ENCODE results near the gene KCP. TPM values are rescaled to one million over a fixed set of nuclear protein-coding genes. Genes with fewer than 3 reads are reported as not detected.
A peak's percentile ranks its signal among the peaks of the same experiment; 100 is the strongest.
"Not testable (repeated sequence)": the region's sequence is repeated elsewhere in the genome, so short reads cannot be mapped to it uniquely, and the experiment has no call there.

Gene KCP
- 0.06 and 0.48 TPM in 2 replicates for total RNA-seq (2014; rRNA removed; shearing (Covaris generic))

GRCh38 chr7:128910569-128910945 lies at the start of gene KCP:
KCP (minus strand) TSS chr7:128910709; CDS start chr7:128910676, 33 bp downstream.
- DNase-seq (ENCODE audit: low read depth): no peak

GRCh38 chr7:128959296-128959695 lies 48.8 kb upstream of the KCP start:
- no peak for DNase-seq (ENCODE audit: low read depth)

- DNase-seq (ENCODE audit: low read depth): no peak
These were observed 45.5 kb upstream of the KCP start for GRCh38 chr7:128955981-128956380.

GRCh38 chr7:128954830-128955802 lies 44.6 kb upstream of the KCP start:
- no peak for DNase-seq (ENCODE audit: low read depth)

GRCh38 chr7:128954150-128954549 lies 43.6 kb upstream of the KCP start:
- DNase-seq (ENCODE audit: low read depth): no peak

- DNase-seq (ENCODE audit: low read depth): no peak
These were observed 40.8 kb upstream of the KCP start for GRCh38 chr7:128951296-128951695.

GRCh38 chr7:128948976-128949760 lies 38.7 kb upstream of the KCP start:
- no peak for DNase-seq (ENCODE audit: low read depth)

GRCh38 chr7:128948312-128948973 lies 37.9 kb upstream of the KCP start:
- DNase-seq (ENCODE audit: low read depth): peak; percentile 71

GRCh38 chr7:128947854-128948253 lies 37.3 kb upstream of the KCP start:
- peak; percentile 70 for DNase-seq (ENCODE audit: low read depth)

- no peak for DNase-seq (ENCODE audit: low read depth)
These were observed 36.7 kb upstream of the KCP start for GRCh38 chr7:128946936-128947830.

GRCh38 chr7:128945668-128946366 lies 35.3 kb upstream of the KCP start:
- no peak for DNase-seq (ENCODE audit: low read depth)

GRCh38 chr7:128944487-128945236 lies 34.2 kb upstream of the KCP start:
- DNase-seq (ENCODE audit: low read depth): no peak

- not testable (repeated sequence) for DNase-seq (ENCODE audit: low read depth)
These were observed 32.7 kb upstream of the KCP start for GRCh38 chr7:128943251-128943650.

GRCh38 chr7:128941946-128942526 lies 31.5 kb upstream of the KCP start:
- no peak for DNase-seq (ENCODE audit: low read depth)

GRCh38 chr7:128941323-128941890 lies 30.9 kb upstream of the KCP start:
- DNase-seq (ENCODE audit: low read depth): no peak

- DNase-seq (ENCODE audit: low read depth): no peak
These were observed 30.2 kb upstream of the KCP start for GRCh38 chr7:128940494-128941322.

GRCh38 chr7:128939861-128940410 lies 29.4 kb upstream of the KCP start:
- no peak for DNase-seq (ENCODE audit: low read depth)
